LNCAP (cell line): ENCODE results near the gene FHOD1.

Experiments
- CTCF ChIP-seq: fragments of 450-650 bp; IDR thresholded peaks from 2 replicates; pipeline ENCODE4 v1.5.1; 2017; ENCODE audit warnings: mild to moderate bottlenecking

Gene FHOD1

DNA sequence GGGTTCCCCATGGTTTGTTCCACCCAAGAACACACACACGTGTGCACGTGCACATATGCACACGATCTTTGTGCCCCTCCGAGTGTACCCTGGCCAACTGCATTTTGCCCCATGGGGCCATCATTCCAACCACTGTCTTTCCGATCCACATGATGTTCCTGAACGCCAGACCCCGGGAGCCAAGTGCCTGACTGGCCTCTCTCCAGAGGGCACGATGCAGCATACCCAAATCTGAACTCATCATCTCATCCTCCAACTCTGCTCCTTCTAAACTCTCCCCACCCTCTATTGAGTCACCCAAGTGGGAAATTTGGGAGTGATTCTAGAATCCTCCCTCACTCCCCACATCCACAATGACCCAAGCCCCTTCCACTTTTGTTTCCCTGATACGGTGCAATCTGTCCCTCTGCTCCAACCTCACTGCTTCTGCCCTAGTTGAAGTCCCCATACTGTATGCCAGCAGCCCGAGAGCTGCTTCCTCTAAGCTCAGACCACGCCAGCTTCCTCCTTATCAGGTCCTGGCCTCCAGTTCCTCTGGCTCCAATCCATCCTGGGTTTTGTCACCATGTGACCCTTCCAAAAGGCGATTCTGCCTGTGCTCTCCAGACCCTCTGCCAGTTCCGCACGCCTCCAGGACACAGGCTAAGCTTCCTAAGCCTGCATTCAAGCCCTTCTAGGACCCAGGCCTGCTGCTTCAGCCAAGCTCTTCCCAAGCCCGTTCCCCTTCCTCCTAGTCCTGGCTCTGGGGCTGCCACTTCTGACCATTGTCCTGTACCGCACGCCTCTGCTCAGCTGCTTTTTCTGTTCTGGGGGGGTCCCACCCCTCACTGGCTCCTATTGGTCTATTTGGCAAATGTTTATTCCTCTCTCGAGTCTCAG is 30.4 kb downstream of the FHOD1 start:
- no peak for TF ChIP-seq CTCF

DNA sequence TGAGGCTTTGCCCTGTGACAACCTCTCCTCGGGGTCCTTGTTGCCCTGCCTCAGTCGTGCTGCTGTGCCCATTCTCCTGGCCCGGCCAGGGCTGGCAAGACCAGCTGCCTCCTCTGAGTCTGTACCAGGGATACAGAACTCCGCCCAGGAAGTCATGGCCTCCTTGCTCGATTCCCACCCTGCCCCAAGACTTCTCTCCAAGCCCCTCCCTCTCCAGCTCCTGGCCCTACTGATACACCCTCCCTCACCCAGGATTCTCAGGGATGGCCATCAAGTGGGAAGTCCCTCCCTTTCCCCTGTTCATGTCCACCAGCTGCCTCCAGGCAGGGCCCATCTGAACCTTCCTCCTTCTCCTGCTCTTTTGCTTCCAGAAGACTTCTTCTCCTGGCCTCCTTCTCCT is 31.6 kb downstream of the FHOD1 start:
- no peak for TF ChIP-seq CTCF

DNA sequence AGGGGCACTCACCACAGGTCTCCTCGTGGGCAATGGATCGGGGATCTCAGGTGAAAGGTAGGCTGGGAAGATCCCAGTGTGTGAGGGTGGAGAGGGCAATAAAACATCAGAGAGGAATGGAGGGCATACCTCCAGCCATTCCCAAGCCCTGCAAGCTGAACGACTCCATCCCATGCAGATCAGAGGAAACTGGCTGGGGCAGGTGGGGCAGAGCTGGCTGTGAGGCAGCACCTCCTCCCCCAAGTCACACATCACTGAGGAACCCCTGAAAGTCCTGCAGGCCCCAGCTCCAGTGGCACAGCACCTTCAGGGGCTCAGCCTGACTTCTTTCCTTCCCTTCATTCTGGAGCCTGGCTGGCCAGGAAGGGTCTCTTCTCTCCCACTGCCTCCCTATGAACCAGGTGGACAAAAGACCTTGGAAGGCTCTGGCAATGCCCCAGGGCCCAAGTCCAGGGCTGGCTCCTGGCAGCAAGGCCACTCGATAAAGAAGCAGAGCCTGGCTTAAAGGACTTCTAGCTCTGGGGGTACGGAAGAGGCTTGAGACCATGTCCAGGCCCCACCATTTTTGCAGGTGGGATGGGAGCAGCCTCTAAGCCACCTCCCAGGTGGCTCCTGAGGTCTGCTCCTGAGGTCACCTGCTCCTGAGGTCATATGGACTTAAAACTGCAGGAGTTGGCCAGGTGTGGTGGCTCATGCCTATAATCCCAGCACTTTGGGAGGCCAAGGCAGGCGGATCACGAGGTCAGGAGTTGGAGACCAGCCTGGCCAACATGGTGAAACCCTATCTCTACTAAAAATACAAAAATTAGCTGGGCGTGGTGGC is 33.9 kb downstream of the FHOD1 start:
- TF ChIP-seq CTCF = no peak

GRCh38 chr16:67212766-67213165 is 34.5 kb downstream of the FHOD1 start:
- TF ChIP-seq CTCF = no peak

GRCh38 chr16:67211674-67212073 is 35.6 kb downstream of the FHOD1 start:
- no peak for TF ChIP-seq CTCF

- TF ChIP-seq CTCF = no peak
Measured at GRCh38 chr16:67210069-67210937, 37.0 kb downstream of the FHOD1 start.

GRCh38 chr16:67209565-67209964 is 37.7 kb downstream of the FHOD1 start:
- no peak for TF ChIP-seq CTCF
